Jurkat, Clone E6-1 (cell line): Measurements from ENCODE around the gene STK4.
A peak's percentile ranks its signal among the peaks of the same experiment; 100 is the strongest.

Source experiments
- DNase-seq: peaks from one replicate; pipeline ENCODE4 v3.0.0-alpha.2; 2011; ENCODE audit warnings: low read depth, low spot score
- H3K4me3 ChIP-seq: 2 replicates; pipeline ENCODE4 v1.5.1; 2011; ENCODE audit warnings: mild to moderate bottlenecking, low read length, control low read depth, moderate library complexity

STK4 gene

DNA sequence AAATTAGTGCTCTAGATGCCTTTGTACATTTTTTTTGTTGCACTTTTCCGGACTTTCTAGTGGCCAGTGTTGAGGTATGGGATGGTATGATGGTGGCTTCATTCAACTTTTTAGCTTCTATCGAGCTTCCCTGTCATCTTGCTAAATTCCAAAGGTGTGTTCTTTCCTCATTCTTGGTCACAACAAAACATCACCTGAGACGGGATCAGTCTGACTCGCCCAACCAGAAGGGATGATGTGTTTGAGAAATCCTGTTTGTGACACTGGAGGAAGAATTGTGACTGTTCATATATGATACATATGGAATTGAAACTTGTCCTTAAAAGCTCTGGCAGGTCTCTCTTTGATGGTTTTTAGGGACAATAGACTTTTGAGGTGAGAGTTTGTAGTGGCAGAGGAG, 100.8 kb downstream of the STK4 start:
- DNase-seq, result no peak
- H3K4me3 ChIP-seq, result no peak overlapping the region

DNA sequence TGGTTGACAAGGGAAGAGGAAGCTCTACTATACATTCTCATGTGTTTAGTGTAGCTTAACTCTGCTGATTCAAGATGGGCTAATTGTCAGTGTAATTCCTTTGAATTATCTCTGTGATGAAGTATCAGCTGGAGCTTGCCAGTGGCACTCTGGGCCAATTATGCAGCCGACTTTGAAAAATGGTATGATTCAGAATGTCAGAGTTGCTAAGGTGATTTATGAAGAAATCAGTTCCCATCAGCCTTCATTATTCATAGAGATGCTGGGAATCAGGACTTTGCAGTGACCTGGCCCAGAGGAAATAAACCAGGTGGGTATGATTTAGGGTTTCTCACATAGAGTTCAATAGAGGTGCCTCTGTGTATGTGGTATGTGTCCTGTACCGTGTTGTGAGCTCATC, 101.2 kb downstream of the STK4 start:
- no peak for DNase-seq
- no peak overlapping the region for H3K4me3 ChIP-seq

DNA sequence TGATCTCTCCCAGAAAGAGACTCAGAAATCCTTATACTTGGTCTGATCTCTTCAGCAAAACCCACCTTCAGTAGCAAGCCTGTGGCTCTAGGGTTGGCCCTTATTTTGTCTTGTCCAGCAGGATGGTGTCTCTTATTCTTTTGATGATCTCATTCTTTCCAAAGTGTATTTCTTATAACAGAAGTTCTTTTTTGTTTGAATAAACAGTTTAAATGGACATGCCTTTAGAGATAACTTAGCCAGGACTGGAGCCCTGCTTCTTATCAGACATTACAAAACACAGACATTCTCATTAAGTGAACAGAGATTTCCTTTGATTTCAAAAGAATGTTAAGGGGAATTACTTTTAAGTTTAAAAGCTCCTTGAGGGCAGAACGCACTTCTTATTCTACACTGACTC, 102.9 kb downstream of the STK4 start:
- H3K4me3 ChIP-seq, result no peak overlapping the region
- no peak for DNase-seq

DNA sequence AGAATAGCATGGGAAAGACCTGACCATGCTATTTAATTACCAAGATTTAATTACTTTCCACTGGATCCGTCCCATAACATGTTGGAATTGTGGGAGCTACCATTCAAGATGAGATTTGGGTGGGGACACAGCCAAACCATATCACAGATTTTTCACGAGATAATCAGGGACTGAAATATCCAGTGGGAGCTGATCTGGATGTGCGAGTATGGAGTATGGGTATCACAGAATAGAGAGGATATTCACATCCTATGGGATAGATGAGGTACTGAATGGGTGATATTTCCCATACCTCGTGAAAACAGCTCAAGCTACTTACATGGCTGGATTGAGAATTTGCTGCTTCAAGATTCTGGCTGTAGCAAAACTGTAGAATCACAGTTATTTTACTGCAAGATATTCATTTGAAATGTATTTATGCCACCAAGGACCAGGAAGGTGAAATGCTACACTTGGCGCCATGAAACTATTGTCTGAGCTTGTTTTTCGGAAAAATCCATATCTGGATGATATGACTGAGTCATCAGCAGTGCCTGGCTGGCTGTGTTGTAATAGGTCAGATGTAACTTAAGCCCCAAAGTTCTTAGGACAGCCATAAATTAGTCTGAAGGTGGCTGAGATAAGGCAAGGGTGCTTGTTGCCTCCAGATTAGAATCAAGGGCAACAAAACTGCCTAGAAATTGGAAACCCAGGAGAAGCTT, 104.8 kb downstream of the STK4 start:
- DNase-seq, result no peak
- H3K4me3 ChIP-seq, result no peak overlapping the region

DNA sequence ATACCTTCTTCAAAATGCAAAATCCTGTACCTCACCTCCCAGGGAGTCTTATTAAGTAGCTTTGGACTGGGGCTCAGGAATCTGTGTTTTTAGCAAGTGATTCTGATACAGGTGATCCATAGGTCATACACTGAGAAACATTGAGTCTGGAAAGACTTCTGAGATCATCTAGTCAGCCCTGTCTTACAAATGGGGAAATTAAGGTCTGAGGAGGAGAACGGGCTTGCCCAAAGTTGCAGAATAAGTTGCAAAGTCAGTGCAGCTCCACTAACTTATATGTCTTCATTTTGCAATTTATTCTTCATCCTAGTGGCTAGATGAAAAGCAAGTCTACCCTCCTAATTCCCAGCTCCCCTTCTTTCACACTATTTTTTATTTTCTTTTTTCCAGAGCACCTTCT, 105.8 kb downstream of the STK4 start:
- no peak for DNase-seq
- no peak overlapping the region for H3K4me3 ChIP-seq

DNA sequence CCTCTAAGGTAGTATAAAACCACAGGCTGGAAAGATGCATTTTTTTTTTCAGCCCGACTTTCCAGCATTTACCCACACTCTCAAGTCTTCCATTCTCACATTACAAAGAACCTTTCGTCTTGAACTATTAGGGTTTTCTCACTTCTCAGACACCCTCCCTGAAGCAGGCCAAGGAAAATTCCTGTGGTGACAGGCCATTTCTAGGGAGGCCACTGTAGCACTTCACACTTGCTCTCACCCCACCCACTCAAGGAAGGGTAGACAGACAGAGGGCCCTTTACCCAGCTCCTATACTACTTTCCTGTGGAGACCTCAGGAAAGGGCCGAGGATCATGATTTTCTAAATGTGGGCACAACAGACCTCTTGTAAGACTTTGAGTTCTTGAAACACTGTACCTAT, 106.9 kb downstream of the STK4 start:
- H3K4me3 ChIP-seq, result no peak overlapping the region

DNA sequence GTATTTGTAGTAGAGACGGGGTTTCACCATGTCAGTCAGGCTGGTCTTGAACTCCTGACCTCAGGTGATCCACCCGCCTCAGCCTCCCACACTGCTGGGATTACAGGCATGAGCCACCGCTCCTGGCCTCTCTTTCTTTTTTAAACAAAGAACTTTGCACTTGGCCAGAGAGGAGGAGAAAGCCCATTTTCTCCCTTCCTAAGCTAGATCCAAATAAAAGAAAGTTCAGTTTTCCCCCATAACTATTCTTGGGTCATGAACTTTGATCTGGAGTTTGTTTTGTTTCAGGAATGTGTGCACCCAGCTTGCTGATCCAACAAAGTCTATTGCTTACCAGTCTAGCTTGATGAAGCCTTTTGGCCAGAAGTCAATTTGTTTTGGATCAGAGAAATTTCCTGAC, 111.2 kb downstream of the STK4 start:
- no peak overlapping the region for H3K4me3 ChIP-seq
- no peak for DNase-seq

More for the DNA sequence above, 106.9 kb downstream of the STK4 start:
- DNase-seq, result no peak

DNA sequence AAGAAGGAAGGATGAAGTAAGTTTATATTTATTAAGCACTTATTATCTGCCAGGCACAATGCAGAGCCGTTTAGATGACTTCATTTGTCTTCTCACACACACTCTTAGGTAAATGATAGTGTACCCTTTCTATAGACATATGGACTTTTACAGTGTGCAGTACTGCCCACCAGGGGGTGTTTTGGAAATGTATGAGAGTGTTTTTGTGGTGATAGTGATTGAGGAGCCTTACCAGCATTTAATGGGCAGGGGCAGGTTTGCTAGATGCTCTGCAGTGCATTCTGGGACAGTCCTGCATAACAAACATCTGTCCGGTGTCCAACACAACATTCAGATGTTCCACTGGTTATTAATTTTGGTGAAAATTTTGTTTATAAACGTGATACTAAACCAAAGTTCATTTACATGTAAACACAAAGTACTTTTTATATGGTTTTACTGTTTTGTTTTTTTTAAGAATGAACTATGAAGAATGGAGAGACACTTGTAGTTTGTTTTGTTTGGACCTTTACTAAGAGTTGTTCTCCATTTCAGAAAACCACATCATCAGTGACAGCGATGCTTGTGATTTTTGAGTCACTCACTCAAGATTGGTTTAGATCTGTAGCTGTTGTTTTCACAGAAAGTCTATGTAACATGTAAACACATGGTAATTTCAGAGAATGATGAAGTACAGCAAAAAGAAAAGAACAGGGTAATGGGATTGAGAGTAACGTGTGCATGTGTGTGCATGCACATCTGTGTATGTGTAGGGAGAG, 114.7 kb downstream of the STK4 start:
- H3K4me3 ChIP-seq, result no peak overlapping the region
- DNase-seq, result peak; percentile 28

DNA sequence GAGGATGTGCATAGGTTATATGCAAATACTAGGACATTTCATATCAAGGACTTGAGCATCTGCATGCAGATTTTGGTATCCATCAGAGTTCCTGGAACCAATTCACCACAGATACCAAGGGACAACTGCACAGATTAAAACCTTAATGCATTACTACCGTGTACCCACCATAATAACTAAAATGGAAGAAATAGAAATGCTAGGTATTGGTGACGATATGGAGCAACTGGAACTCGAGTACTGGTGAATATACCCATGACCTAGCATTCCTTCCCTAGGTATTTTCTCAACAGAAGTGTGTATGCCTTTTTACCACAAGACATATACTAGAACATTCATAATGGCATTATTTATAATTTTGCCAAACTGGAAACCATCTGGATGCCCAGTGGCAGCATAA, 116.2 kb downstream of the STK4 start:
- DNase-seq, result no peak
- no peak overlapping the region for H3K4me3 ChIP-seq

DNA sequence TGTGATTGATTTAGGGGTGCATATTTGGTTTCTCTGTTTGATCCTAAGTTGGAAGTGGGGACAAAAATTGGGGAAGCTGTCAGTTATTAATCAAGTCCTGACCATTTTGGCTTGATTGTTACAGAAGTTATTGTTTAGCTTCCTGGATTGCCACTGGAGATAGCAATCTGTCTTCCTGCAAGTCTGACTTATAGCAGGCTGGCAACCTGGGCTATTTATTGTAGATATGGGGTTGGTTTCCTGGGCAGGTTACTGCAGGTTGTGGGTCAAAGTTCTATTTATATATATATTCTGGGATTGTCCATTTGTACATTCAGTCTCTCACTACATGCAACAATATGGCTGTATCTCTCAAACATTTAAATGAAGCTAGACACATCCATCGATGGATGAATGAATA, 116.8 kb downstream of the STK4 start:
- no peak overlapping the region for H3K4me3 ChIP-seq
- DNase-seq, result no peak

DNA sequence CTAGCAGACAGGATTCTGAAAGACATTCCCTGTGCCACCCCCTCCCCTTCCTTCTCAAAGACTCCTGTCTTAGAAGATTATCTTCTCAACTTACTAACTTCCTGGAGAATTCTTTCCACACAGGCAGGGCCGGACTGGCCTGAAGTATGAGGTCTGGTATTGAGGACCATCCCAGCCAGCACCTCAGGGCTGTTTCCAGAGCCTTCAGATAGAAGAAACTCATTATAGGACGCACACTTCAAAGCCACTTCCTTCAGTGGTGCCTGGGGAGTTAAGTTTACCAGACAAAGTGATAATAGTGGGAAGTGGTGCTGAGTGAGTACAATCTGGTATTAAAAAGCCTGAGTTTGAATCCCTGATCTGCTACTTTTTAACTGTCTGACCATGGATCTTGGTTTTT, 119.0 kb downstream of the STK4 start:
- DNase-seq, result no peak
- no peak overlapping the region for H3K4me3 ChIP-seq

DNA sequence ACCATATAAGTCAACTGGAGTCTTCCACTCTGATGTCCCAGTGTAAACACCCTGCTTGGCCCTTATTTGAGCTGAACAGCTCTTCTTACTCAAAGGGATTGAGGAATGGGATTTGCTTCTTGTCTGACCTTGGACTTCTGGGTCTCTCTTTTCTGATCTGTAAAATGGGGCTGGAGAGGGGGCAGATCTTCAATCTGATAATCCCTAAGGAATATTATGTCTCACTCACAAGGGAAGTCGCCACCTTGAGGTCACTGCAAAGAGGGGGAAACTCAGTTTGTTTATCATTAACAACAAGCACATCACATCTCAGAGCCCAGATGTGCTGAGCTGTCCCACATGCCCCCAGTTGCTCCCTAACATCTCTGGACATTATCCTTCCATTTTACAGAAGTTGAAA, 119.6 kb downstream of the STK4 start:
- H3K4me3 ChIP-seq, result no peak overlapping the region
- DNase-seq, result no peak

DNA sequence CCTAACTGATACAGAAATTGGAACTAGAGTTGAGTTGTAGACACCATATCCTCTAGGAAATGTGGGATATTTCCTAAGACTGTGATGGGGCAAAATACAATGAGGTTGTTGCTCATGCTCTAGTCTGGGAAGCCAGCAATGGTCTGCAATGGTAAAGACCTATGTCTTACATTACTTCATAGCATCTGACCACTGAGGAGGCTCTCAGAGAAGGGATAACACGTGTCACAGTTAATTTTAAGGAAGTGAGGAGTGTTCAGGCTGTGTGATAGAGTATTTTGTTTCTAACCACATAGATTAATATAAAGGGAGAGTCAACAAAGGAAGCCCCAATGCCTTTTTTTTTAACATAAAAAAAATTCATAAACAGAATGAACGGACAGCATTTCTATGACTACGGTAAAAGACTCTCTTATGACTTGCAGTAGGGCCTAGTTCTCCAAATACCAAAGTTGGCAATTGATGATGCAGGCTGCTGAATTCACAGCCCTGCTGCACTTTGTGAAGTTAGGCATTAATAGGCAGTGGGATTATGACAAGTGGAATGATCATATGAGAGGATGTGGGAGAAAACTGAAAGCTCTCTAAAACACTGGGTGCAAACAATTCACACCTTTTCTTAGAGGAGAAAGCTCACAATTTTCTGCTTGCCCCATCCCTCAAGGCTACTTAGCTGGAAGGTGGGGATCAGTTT, 120.9 kb downstream of the STK4 start:
- no peak for DNase-seq
- no peak overlapping the region for H3K4me3 ChIP-seq

DNA sequence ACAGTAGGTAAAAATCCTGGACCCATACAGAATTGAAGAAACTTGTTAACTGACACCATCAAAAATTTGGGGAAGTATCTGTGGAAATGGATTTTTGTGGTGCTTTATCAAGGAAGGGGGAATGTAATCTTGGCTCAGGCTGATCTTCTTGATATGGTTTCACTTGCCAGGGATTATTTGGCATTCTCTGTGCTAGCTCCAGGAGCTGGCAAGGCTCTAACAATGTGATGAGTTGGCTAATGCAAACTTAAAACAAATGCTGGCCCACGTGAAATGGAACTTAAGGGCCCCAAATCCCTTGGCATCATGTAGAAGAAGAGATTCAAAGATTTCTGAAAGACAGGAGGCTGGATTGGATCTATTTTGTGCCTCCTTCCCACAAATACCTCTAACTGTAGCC, 121.5 kb downstream of the STK4 start:
- no peak overlapping the region for H3K4me3 ChIP-seq
- DNase-seq, result no peak

DNA sequence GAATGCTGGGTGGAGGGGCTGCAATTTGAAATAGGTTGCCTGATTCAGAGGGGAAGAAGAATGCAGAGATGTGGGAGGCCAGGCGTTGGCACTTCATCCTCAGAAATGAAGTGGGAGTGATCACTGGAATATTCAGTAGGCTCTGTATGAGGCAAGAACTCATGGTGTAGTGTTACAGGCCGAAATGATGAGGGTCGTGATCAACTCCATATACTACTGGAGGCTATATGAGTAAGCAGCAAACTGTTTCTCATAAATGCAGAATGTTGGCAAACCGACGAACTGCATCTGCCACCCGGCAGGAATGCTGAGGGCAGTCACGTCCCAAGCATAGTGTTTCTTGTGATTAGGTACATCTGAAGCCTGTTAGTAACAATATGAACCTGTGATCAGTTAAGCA, 121.9 kb downstream of the STK4 start:
- no peak for DNase-seq
- no peak overlapping the region for H3K4me3 ChIP-seq

DNA sequence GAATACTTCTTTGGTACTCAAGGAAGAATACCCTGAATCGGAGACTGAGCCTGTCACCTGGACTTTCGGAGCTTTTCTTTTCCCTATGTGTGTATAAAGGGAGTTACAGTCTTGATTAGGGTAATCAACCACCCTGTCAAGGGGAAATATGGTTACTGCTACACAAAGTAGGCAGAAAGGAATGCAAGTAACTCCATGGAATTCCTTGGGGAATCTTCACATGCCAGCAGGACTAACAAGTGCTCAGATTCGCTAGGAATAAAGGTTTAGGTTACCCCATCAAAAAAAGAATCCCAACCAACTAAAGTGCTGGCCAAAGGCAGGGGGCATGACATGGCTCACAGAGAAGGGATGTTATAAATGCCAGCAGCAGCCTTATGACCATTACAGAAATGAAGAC, 124.2 kb downstream of the STK4 start:
- no peak for DNase-seq
- no peak overlapping the region for H3K4me3 ChIP-seq

DNA sequence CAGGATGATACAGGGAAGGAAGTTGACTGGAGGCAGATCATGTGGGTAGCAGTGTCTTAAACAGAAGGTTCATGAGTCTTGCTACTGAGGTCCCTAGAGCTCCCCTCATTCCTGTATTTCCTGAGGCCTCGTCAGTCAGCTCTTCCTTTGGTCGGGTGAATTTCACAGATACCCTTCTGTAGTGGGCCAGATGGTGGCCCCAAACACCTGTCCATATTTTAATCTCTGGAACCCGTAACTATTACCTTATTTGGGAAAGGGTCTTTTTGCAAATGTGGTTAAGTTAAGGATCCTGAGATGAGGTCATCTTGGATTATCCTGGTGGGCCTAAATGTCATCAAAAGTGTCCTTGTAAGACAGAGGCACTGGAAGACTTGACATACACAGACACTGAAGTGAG, 125.1 kb downstream of the STK4 start:
- H3K4me3 ChIP-seq, result no peak overlapping the region
- DNase-seq, result no peak

DNA sequence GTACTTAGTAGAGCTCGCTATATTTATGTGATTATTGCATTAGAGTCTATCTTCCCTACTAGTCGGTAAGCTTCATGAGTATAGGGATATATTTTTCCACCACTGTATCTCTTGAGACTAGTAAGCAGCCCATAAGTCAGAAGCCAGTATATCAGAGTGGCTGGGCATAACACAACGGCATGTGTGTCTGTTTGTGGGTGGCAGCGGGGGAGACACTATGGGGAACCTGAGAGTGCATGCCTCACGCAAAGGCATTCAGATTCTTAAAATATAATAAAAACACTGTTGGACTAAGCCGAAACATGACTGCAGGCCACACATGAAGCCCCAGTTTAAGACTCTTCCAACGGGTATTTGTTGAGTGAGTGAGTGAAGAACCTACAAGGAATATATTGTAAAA, 126.6 kb downstream of the STK4 start:
- DNase-seq, result no peak
- no peak overlapping the region for H3K4me3 ChIP-seq

DNA sequence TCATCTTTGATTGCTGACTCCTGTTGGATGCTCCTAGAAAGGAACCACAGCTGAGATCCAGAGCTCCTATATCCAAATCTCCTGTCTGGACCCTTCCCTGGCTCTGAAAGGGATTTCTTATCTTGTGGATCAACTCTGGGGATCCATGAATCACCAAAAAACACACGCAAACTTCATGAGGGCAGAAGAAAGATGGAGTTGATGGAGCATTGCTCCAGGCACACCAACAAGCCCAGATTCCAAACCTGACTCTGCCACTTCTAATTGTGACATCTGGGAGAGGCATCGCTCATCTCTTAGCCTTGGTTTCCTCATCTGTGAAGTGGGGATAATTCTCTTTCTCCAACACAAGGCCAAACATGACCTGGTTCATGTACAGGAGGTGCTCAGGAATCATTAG, 127.9 kb downstream of the STK4 start:
- no peak for DNase-seq
- no peak overlapping the region for H3K4me3 ChIP-seq

DNA sequence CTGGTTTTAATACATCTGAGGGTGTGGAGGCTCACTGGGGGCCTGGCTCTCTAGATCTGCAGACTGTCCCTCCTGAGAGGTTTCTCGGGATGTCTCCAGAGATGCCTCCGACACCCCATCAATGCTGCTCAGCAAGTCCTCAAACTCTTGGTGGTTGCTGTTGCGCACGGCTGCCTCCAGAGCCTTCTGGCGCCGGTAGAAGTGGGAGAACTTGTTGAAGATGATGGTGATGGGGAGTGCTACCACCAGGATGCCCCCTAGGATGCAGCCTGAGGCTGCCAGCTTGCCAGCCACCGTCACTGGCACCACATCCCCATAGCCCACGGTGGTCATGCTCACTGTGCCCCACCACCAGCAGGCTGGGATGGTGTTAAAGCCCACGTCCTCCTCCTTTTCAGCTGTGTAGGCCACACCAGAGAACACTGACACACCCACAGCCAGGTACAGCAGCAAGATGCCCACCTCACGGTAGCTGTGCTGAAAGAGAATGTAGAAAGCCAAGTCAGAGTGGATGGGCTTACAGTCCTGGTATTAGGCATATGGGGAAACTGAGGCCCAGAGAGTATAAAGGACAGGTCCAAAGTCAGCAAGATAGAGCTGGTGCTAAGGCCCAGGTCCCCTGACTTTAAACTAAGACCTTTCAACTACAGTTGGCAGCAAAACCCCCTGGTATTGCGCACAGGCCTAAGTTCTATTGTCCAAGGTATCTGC, 128.7 kb downstream of the STK4 start:
- no peak overlapping the region for H3K4me3 ChIP-seq
- DNase-seq, result no peak
